ENCODE data around the gene SCAMP3.
A peak's percentile ranks its signal among the peaks of the same experiment; 100 is the strongest.

SCAMP3 gene

DNA sequence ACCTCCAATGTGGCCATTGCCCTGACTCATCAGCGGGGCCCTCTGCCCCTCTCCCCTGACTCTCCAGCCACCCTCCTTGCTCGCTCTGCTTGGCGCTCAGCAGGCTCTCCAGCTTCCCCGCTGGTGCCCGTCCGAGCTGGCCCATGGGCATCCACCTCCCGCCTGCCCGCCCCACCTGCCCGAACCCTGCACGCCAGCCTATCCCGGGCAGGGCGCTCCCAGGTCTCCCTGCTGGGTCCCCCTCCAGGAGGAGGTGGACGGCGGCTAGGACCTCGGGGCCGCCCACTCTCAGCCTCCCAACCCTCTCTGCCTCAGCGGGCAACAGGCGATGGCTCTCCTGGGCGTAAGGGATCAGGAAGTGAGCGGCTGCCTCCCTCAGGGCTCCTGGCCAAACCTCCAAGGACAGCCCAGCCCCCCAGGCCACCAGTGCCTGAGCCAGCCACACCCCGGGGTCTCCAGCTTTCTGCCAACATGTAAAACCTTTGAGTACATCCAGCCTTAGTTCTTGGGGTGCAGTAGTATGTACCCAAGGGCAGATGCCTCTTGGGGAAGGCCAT, 25.9 kb upstream of the SCAMP3 start:
- in situ Hi-C loops (cut with HindIII; ENCODE audit: low pct_ligation_motif_present, low pct_unique_long_range_greater_than_20kb, low sequenced_read_pairs): no loop called here

DNA sequence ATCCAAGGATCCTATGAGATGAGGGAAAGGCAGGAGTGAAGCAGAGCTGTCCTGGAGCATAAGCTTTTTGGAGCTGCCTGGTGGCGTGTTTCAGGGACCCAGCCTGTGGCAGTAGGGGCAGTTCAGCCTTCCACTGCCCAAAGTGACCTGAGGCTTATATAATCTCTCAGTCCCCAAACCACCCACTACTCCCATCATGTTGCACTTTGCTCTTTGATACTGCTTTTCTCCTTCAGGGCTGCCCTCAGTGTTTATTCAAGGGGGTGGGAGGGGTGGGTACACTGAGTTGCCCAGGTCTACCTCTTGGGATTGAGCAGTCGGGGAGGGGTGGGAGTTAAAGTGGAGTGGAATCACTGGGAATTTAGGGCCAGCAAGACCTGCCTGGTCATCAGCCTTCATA, 24.4 kb upstream of the SCAMP3 start:
- in situ Hi-C loops (cut with HindIII; ENCODE audit: low pct_ligation_motif_present, low pct_unique_long_range_greater_than_20kb, low sequenced_read_pairs): no loop called here
- DNase-seq: no peak

More for the DNA sequence above, 25.9 kb upstream of the SCAMP3 start:
- DNase-seq: no peak

DNA sequence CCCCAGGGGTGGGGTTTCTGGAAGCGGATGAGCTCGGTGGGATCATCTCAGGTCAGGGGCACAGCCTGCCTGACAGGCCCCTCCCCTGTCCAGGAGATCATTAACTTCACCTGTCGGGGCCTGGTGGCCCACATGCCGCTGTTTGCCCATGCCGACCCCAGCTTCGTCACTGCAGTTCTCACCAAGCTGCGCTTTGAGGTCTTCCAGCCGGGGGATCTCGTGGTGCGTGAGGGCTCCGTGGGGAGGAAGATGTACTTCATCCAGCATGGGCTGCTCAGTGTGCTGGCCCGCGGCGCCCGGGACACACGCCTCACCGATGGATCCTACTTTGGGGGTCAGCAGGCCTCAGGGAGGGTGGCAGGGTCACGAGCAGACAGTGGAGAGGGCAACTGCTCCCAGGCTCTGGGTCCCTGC, 23.5 kb upstream of the SCAMP3 start:
- in situ Hi-C loops (cut with HindIII; ENCODE audit: low pct_ligation_motif_present, low pct_unique_long_range_greater_than_20kb, low sequenced_read_pairs): no loop called here
- no peak for DNase-seq

DNA sequence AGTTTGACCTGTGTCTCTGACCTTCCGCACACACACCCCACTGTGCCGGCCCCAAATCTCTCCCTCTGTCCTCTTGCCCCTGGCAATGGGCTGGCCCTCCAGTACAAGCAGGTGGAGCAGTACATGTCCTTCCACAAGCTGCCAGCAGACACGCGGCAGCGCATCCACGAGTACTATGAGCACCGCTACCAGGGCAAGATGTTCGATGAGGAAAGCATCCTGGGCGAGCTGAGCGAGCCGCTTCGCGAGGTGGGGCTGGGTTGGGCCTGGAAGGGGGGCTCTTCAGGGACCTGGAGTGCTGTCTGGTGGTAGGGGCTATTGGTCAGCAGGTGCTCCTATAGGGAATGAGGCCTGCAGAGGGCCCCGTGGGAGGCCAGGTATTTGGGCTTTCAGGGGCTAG, 22.9 kb upstream of the SCAMP3 start:
- no peak for DNase-seq
- in situ Hi-C loops (cut with HindIII; ENCODE audit: low pct_ligation_motif_present, low pct_unique_long_range_greater_than_20kb, low sequenced_read_pairs): no loop called here

DNA sequence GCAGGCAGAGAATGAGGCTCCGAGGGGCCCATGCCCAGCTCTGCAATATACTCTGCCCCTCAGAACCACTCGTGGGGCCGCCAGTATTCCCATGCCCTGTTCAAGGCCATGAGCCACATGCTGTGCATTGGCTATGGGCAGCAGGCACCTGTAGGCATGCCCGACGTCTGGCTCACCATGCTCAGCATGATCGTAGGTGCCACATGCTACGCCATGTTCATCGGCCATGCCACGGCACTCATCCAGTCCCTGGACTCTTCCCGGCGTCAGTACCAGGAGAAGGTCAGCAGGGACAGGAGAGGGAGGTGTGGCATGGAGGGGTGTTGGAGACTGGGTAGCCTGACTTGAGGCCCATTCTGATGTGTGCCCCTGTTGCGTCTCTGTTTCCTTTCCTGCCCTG, 22.3 kb upstream of the SCAMP3 start:
- no peak for DNase-seq
- in situ Hi-C loops (cut with HindIII; ENCODE audit: low pct_ligation_motif_present, low pct_unique_long_range_greater_than_20kb, low sequenced_read_pairs): no loop called here

DNA sequence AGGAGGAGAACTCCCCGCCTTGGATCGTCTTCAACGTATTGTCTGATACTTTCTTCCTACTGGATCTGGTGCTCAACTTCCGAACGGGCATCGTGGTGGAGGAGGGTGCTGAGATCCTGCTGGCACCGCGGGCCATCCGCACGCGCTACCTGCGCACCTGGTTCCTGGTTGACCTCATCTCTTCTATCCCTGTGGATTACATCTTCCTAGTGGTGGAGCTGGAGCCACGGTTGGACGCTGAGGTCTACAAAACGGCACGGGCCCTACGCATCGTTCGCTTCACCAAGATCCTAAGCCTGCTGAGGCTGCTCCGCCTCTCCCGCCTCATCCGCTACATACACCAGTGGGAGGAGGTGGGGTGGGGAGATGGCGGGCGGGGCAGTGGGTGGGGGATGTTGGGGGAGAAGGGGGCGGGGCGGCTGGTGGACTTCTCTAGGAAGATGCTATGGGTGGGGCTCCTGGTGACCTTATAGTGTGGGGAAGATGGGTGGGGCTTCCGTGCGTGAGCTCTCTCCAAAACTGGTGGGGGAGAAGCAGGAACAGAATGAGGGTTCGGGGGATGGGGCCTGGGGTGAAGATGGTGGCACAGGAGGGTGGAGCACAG, 20.4 kb upstream of the SCAMP3 start:
- in situ Hi-C loops (cut with HindIII; ENCODE audit: low pct_ligation_motif_present, low pct_unique_long_range_greater_than_20kb, low sequenced_read_pairs): no loop called here
- DNase-seq: no peak

DNA sequence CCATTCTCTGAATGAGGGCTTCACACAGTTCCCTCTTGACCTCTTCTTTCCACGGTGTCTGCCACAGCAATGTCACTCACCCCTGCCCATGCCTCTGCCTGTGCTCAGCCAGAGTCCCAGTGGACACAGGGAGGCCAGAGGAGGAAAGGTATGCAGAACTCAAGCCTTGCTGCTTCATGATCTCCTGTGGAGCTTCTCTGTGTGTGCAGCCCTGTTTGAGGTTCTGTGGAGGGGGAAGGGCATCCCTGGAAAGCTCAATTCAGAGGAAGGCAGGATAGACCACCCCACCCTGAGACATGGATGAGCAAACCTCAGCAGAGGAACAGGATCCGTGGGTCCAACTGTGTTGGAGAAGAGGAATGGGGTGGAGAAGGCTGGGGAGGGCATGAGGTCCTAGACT, 17.1 kb upstream of the SCAMP3 start:
- in situ Hi-C loops (cut with HindIII; ENCODE audit: low pct_ligation_motif_present, low pct_unique_long_range_greater_than_20kb, low sequenced_read_pairs): no loop called here
- no peak for DNase-seq

DNA sequence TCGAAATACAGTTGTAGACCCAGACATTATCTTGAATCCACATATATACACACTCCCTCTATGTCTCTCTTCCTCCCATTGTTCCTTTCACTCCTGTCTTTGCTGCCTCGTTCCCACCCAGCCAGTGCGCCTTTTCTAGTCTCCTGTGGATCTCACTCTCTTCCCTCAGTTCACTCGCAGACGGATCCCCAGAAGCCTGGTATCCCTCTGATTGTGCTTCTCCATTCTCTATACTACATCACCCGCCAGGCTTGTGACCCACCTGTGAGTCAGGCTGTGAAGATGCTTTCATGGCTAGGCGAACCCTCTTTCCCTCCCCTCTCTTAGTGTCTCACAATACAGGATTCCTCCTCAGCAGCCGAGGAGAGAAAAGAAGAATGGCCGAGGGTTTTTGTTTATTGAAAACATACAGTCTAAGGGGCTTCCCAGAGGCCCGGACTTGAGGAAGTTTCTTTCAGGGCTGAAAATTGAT, 16.6 kb upstream of the SCAMP3 start:
- DNase-seq: peak; percentile 8
- in situ Hi-C loops (cut with HindIII; ENCODE audit: low pct_ligation_motif_present, low pct_unique_long_range_greater_than_20kb, low sequenced_read_pairs): no loop called here

DNA sequence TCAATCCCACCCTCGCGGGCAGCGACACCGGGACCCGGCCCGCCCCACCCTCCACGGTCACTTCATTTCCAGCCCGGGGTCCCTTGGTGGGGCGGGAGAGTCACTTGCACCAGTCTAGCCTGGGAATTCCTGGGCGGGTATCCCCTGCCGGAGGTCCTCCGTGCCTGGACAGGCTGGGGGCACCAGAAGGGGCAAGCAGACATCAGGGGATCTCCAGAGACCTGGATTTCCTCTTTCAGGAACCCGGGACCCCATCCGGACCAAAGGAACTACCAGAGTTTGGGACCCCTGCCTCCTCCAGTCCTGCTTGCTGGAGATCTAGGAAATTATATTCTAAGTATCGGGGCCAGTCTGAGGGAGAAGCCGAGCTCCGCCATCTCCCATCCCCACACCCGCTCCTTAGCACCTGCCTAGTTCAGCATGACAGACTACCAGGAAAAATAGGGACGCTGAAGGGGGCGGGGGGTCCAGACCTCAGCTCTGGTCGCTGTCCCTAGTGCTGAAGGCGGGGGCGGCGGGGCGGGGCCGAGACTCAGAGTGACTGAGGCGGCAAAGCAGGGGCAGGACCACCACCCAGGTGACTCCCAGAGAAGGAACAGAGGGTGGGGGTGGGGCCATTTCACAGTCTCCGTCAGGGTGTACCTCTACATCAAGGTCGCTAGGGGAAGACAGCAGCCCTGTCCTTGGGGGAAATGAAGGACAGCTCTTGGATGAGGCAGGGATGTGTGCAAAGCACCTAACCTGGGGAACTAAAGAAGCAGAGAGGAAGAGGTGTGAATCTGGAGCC, 15.9 kb upstream of the SCAMP3 start:
- in situ Hi-C loops (cut with HindIII; ENCODE audit: low pct_ligation_motif_present, low pct_unique_long_range_greater_than_20kb, low sequenced_read_pairs): no loop called here
- DNase-seq: peak; percentile 62

DNA sequence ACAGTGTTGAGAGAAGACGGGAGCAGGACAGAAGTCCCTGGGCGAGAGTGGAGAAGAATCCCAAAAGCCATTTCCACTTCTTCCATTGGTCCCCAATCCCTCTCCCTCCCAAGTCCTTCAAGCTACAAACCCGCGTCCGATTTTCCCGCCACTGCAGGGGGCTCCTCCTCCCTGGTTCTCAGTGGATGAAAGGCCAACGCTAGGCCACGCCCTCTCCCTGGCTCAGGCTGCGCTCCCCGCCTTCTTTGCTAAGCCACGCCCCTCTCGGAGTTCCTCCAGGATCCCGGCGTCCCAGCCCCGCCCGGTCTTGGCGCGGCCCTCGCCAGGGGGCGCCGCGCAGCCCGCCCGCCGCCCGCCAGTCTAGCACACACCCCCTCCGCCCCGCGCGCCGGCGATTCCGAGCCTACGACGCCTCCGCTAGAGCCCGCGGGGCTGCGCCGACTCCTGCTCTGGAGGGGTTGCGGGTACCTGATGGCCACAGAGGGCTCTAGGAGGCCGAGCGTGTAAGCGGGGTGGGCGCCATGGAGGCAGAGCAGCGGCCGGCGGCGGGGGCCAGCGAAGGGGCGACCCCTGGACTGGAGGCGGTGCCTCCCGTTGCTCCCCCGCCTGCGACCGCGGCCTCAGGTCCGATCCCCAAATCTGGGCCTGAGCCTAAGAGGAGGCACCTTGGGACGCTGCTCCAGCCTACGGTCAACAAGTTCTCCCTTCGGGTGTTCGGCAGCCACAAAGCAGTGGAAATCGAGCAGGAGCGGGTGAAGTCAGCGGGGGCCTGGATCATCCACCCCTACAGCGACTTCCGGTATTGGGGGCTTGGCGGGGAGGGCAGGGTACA, 15.1 kb upstream of the SCAMP3 start, which contains the start of gene HCN3:
HCN3 (plus strand) TSS at position 394 of the 832 bp plus-strand sequence; CDS start at position 522, 128 bp downstream.
- peak; percentile 98 for DNase-seq
- in situ Hi-C loops (cut with HindIII; ENCODE audit: low pct_ligation_motif_present, low pct_unique_long_range_greater_than_20kb, low sequenced_read_pairs): no loop called here

DNA sequence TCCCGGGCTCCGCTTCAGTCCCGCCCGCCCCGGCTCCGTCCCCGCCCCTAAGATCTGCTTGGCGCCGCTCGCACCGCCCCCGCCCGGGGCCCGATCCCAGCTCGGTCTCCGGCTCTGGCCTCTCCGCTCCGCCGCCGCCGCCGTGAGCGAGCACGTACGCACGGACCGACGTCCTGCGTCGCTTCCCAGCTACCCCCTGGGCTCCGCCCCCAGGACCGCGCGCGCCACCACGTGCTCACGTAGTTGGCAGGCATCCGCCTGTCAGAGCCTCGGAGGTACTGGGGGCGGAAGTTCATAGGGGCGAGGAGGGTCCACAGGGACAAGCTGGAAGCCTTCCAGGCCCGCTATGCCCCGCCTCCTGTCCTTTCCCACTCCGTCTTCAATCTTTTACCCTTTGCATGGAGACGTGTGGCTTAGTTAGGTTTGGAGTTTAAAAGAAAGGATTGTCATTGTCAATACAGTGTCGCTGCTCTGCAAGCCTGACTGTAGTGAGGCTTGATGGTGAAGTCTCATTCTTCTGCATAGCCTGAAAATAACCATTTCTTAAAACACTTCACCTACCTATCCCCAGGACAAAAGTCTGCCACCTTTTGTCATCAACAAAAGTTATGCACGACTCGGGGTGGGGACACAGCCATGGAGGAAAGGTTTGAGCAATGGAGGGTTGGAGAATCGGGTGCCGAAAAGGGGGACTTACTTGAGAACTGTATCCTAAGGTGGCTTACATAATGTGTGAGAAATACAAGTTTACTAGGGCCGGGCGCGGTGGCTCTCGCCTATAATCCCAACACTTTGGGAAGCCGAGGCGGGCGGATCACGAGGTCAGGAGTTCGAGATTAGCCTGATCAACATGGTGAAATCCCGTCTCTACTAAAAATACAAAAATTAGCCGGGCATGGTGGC, 11.4 kb upstream of the SCAMP3 start, which contains the start of gene CLK2:
CLK2 (minus strand) TSS at position 162 of the 903 bp plus-strand sequence. CDS start 2,527 bp downstream, outside the sequence.
- peak; percentile 94 for DNase-seq
- in situ Hi-C loops (cut with HindIII; ENCODE audit: low pct_ligation_motif_present, low pct_unique_long_range_greater_than_20kb, low sequenced_read_pairs): loop anchor here (5.0 kb wide), 1 partner anchor 49 kb away; the partner anchor contains the start of gene RUSC1

DNA sequence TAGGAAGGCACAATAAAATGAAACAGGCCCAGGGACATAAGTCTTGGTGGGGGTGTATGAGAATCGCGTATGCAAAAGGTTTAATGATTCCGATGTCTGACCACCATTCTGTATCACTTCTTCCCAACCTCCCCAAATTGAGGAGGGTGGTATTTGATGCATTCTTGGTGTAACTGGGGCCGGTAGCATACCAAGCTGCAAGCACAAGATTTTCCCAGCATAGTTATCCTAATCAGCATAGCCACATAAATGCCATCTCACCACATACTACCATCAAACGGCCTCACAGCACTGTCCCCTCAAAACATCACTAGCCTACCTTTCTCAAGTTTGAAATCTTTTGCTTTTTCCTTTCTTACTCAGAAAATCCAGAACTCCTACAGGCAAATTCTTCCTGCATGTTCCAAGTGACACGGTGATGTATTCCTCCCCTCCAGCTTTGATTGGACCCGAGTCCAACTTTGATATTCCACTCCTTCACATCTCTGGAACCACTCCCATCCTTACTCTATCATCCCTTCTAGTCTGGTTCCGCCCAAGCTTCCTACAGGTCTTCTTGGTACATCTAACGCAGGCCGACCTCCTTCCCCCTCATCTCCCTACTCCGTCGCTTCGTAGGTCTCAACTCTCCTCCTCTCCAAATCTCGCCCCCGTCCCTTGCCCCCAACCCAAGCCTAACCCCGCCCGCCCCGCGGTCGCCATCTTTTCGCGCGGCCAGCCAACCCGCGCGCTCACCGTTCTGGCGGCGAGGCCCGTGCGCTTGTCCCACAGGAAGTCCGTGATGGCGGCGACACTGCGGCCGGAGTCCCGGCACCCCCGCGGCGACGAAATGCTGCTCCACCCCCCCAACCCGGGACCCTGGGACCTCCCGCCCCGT, 10.5 kb upstream of the SCAMP3 start:
- peak; percentile 70 for DNase-seq
- in situ Hi-C loops (cut with HindIII; ENCODE audit: low pct_ligation_motif_present, low pct_unique_long_range_greater_than_20kb, low sequenced_read_pairs): loop anchor here (5.0 kb wide), 1 partner anchor 50 kb away; the partner anchor contains the start of gene RUSC1

DNA sequence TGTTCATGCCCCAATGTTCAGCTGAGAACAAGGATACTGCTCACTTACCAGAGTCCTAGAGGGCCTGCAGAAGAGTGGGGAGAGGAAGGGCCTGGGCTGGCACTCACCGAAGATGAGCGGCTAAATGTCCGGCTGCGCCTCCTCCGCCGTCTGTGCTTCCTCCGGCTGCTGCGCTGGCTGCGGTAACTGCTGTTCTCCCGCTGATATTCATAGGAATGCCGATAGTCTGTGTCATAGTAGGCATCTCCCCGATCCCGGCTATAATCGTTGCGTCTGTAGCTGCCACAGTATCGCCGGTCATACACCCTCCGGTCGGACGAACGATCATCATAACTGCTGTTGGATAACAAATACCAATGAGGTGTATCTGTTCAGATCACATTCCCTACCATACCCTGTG, 7.2 kb upstream of the SCAMP3 start:
- DNase-seq: no peak
- in situ Hi-C loops (cut with HindIII; ENCODE audit: low pct_ligation_motif_present, low pct_unique_long_range_greater_than_20kb, low sequenced_read_pairs): no loop called here

DNA sequence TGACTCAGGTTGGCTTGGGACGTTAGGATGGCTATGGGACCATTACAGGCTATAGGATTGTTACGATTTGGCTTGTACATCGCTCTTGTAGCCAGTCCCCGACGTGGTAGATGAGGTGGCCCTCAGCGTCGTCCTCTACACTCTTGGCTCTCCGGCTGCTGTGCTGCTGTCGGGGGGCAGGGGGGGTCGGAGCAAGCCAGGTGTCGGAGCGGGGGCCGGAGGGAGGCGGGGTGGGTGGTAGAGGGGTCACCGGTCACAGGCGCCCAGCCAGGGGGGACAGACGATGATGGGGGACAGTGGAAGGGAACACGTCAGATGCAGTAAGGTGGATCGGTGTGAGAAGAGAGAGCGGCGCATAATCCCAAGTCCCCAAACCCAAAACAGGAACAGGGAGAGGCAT, 6.5 kb upstream of the SCAMP3 start:
- DNase-seq: no peak
- in situ Hi-C loops (cut with HindIII; ENCODE audit: low pct_ligation_motif_present, low pct_unique_long_range_greater_than_20kb, low sequenced_read_pairs): no loop called here

DNA sequence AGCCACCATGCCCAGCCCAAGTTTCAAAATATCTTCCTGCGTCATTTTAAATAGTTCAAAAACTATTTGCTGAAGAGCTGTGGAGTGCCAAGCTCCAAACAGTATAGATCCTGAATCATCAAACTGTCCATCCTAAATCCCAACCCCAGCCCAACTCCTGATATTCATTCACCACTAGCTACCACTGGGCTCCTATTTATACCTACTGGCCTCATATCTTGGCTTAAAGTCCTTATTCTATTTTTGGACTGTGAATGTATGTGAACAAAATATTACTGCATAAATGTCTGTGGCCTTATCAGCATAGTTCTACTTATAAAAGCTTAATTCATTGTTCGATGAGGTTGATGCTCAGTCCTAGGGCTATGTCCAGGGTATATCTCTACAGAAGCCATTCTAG, 5.2 kb upstream of the SCAMP3 start:
- no peak for DNase-seq
- in situ Hi-C loops (cut with HindIII; ENCODE audit: low pct_ligation_motif_present, low pct_unique_long_range_greater_than_20kb, low sequenced_read_pairs): no loop called here

DNA sequence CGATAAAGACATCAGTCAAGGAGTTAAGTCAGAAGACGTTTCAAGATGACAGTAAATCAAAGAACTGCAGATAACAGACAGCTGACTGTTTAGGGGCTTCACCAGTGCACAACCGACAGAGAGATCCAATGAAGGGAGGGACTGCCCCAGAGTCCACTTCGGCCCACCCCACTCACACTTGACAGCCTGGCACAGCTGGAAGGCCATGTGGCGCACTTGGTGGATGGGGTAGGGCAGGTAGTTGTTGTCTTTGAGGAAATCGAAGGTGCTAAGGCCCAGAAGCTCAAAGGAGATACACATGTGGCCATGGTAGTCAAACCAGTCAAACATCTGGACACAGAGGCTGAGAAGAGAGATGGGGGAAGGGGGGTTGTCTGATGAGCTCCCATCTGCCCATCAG, 4.4 kb upstream of the SCAMP3 start:
- no peak for DNase-seq
- in situ Hi-C loops (cut with HindIII; ENCODE audit: low pct_ligation_motif_present, low pct_unique_long_range_greater_than_20kb, low sequenced_read_pairs): no loop called here

DNA sequence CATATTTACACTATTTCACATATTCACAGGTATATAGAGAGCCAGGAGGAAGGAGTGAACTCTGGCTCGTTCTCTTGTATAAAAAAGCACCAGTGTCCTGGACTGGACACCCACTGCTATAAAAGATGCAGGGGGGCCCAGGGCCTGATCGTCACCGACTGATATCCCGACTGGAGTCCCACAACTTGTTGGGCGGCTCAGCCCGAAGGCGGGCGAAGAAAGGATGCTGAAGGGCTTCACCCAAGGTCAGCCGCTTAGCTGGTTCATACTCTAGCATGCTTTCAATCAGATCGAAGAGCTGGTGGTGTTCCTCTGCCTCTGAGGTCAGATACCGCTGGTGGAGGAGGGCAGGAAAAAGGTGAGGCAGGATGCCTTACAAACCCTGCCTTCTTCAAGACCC, 907 bp upstream of the SCAMP3 start:
- no peak for DNase-seq
- in situ Hi-C loops (cut with HindIII; ENCODE audit: low pct_ligation_motif_present, low pct_unique_long_range_greater_than_20kb, low sequenced_read_pairs): no loop called here

All from ACHN (cell line).